DND-41 (cell line): ENCODE data around the gene RABGGTB.

Experiments used
- ATAC-seq: fragments of 200-7000 bp; cut with Tn5 transposase; 3 replicates; pipeline ENCODE4 v1.9.1; 2021; ENCODE audit warnings: low read depth; ENCODE audit not compliant: insufficient read depth
- DNase-seq: peaks from one replicate; pipeline ENCODE4 v3.0.0-alpha.2; 2020
- H2AFZ ChIP-seq: 2 replicates; pipeline ENCODE4 v1.6.0; 2012; ENCODE audit warnings: low read depth, low read length
- H3K27ac ChIP-seq: 2 replicates; pipeline ENCODE4 v1.5.1; 2012; ENCODE audit warnings: low read length, inconsistent platforms
- H3K27me3 ChIP-seq: fragments of 200-600 bp; sonication (generic); 2 replicates; pipeline ENCODE4 v1.6.0; 2012; ENCODE audit warnings: low read length, mild to moderate bottlenecking, inconsistent platforms; ENCODE audit not compliant: insufficient read depth, poor library complexity
- H3K36me3 ChIP-seq: 2 replicates; pipeline ENCODE4 v1.5.1; 2012; ENCODE audit warnings: low read length, inconsistent platforms; ENCODE audit not compliant: insufficient read depth
- H3K4me1 ChIP-seq: 2 replicates; pipeline ENCODE4 v1.5.1; 2012; ENCODE audit warnings: mild to moderate bottlenecking, low read length; ENCODE audit not compliant: insufficient read depth
- H3K4me2 ChIP-seq: 2 replicates; pipeline ENCODE4 v1.6.0; 2012; ENCODE audit warnings: mild to moderate bottlenecking, moderate library complexity, low read length, inconsistent platforms; ENCODE audit not compliant: insufficient read depth
- H3K4me3 ChIP-seq, 2 experiments: fragments of 200-600 bp in 1 of 2; shearing (Covaris generic) in 1 of 2; 2 replicates each; pipeline ENCODE4 v1.5.1; 2012 to 2016; ENCODE audit warnings: inconsistent platforms in 2 of 2, low read length in 2 of 2, mild to moderate bottlenecking in 2 of 2, low read depth in 1 of 2, moderate library complexity in 1 of 2
- H3K79me2 ChIP-seq: 2 replicates; pipeline ENCODE4 v1.6.0; 2012; ENCODE audit warnings: low read length, inconsistent platforms; ENCODE audit not compliant: insufficient read depth
- H3K9ac ChIP-seq: 2 replicates; pipeline ENCODE4 v1.6.0; 2012; ENCODE audit warnings: low read depth, mild to moderate bottlenecking, inconsistent platforms, low read length, moderate library complexity
- H3K9me3 ChIP-seq: 2 replicates; pipeline ENCODE4 v1.5.1; 2012; ENCODE audit warnings: low read length, moderate library complexity, mild to moderate bottlenecking, inconsistent platforms; ENCODE audit not compliant: insufficient read depth, severe bottlenecking
- H4K20me1 ChIP-seq: 2 replicates; pipeline ENCODE4 v1.6.0; 2012; ENCODE audit warnings: low read length; ENCODE audit not compliant: insufficient read depth
- EZH2 ChIP-seq: IDR thresholded peaks from 3 replicates; pipeline ENCODE4 v1.6.1; 2012; ENCODE audit warnings: borderline replicate concordance, low read depth, mild to moderate bottlenecking, moderate library complexity, low read length, inconsistent platforms; ENCODE audit not compliant: severe bottlenecking
- TF ChIP-seq, protein P1 (sequence below): IDR thresholded peaks from 2 replicates; pipeline ENCODE4 v1.5.1; 2012; ENCODE audit warnings: borderline replicate concordance, low read length, moderate library complexity, mild to moderate bottlenecking; ENCODE audit not compliant: poor library complexity, severe bottlenecking; ENCODE audit errors: extremely low read depth

The RABGGTB gene

GRCh38 chr1:75764057-75764655 lies 21.9 kb upstream of the RABGGTB start:
- no peaks in the 10 kb centered on the region for H3K79me2 ChIP-seq
- no peak overlapping the region for H3K4me3 ChIP-seq
- no peak for DNase-seq
- H3K4me1 ChIP-seq: no peaks in the 10 kb centered on the region
- TF ChIP-seq EZH2: no peak
- TF ChIP-seq, protein P1, sequence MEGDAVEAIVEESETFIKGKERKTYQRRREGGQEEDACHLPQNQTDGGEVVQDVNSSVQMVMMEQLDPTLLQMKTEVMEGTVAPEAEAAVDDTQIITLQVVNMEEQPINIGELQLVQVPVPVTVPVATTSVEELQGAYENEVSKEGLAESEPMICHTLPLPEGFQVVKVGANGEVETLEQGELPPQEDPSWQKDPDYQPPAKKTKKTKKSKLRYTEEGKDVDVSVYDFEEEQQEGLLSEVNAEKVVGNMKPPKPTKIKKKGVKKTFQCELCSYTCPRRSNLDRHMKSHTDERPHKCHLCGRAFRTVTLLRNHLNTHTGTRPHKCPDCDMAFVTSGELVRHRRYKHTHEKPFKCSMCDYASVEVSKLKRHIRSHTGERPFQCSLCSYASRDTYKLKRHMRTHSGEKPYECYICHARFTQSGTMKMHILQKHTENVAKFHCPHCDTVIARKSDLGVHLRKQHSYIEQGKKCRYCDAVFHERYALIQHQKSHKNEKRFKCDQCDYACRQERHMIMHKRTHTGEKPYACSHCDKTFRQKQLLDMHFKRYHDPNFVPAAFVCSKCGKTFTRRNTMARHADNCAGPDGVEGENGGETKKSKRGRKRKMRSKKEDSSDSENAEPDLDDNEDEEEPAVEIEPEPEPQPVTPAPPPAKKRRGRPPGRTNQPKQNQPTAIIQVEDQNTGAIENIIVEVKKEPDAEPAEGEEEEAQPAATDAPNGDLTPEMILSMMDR: no peak
- no peaks in the 10 kb centered on the region for H3K27me3 ChIP-seq
- ATAC-seq: 0 out of 3 replicates have a peak, but pooled peaks have one; percentile 35
- H3K9ac ChIP-seq: no peak overlapping the region
- H2AFZ ChIP-seq: no peak overlapping the region
- no peaks in the 10 kb centered on the region for H4K20me1 ChIP-seq
- H3K4me2 ChIP-seq: no peak overlapping the region
- no peaks in the 10 kb centered on the region for H3K9me3 ChIP-seq
- H3K27ac ChIP-seq: no peak overlapping the region
- peaks cover 12% of the 10 kb centered on the region; the same call in 1 of the 2 replicates for H3K36me3 ChIP-seq

DNA sequence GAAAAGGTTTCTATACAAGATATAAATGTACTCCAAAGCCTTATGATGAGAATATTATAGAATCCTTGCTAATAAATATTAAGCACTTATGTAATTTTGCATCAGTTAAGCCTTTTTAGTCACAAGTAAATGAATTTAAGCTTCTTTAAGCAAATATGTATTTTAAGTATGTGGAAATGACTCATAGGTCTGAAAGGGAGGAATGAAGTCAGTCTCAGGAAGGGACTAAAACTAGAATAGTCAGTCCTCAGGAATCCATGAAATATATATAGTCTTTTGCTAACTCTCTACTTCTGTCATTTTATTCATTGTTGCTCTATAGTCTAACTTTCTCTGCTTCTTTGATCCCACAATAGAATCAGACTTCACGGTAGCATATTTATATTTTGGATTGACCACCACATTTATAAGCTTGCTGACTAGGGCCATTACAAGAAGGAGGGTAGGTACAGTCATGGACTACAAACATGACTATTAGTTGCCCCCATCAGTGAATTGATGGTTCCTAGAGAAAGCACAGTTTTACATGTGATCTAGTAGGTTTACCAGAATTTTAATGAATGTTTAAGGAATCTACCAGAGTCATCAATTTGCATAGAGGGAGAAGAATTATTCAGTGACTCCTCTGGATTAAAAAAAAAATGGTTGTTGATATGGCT lies 20.2 kb upstream of the RABGGTB start:
- Histone ChIP-seq H3K4me2 (no peak overlapping the region), H3K36me3 (peaks cover 11% of the 10 kb centered on the region; the same call in 1 of the 2 replicates), H3K27ac (no peak overlapping the region), H3K27me3 (no peaks in the 10 kb centered on the region), H3K79me2 (no peaks in the 10 kb centered on the region), H2AFZ (no peak overlapping the region), H3K4me3 (no peak overlapping the region), H3K9ac (no peak overlapping the region), H4K20me1 (no peaks in the 10 kb centered on the region), H3K4me1 (no peaks in the 10 kb centered on the region), H3K9me3 (no peaks in the 10 kb centered on the region)
- DNase-seq (no peak), ATAC-seq (no peak; the same call in 2 of the 3 replicates)
- TF ChIP-seq, protein P1: no peak
- no peak for TF ChIP-seq EZH2

- no peaks in the 10 kb centered on the region for H3K27me3 ChIP-seq
- H3K9me3 ChIP-seq: no peaks in the 10 kb centered on the region
- H3K27ac ChIP-seq: no peak overlapping the region
- H3K4me2 ChIP-seq: no peak overlapping the region
- TF ChIP-seq, protein P1: no peak
- TF ChIP-seq EZH2: no peak
- ATAC-seq (no peak), DNase-seq (no peak)
- H3K79me2 ChIP-seq: no peaks in the 10 kb centered on the region
- H3K4me3 ChIP-seq: no peak overlapping the region
- no peaks in the 10 kb centered on the region for H3K4me1 ChIP-seq
- no peaks in the 10 kb centered on the region for H4K20me1 ChIP-seq
- 0 out of 2 replicates have a peak, but pooled peaks cover 3% of the 10 kb centered on the region for H3K36me3 ChIP-seq
- no peak overlapping the region for H3K9ac ChIP-seq
- no peak overlapping the region for H2AFZ ChIP-seq
Measured at GRCh38 chr1:75768016-75768415, 18.0 kb upstream of the RABGGTB start.
